RWPE2 (cell line): ENCODE measurements around the gene CEP55.

Experiments used
- ATAC-seq: fragments of 200-7000 bp; cut with Tn5 transposase; 3 replicates; pipeline ENCODE4 v1.9.1; 2021; ENCODE audit warnings: low read depth
- DNase-seq: peaks from one replicate; pipeline ENCODE4 v3.0.0-alpha.2; 2020; ENCODE audit warnings: low spot score
- H3K27ac ChIP-seq: fragments of 450-650 bp; 2 replicates; pipeline ENCODE4 v1.5.1; 2017; ENCODE audit warnings: mild to moderate bottlenecking; ENCODE audit not compliant: poor library complexity, severe bottlenecking
- H3K27me3 ChIP-seq: fragments of 250-450 bp; sonication (Bioruptor Pico); 2 replicates; pipeline ENCODE4 v1.5.1; 2021; ENCODE audit warnings: mild to moderate bottlenecking, moderate library complexity; ENCODE audit not compliant: insufficient read depth, poor library complexity, severe bottlenecking
- H3K36me3 ChIP-seq: fragments of 250-450 bp; sonication (Bioruptor Pico); 2 replicates; pipeline ENCODE4 v1.5.1; 2020; ENCODE audit warnings: low read depth, mild to moderate bottlenecking, moderate library complexity
- H3K4me1 ChIP-seq: fragments of 250-450 bp; sonication (Bioruptor Pico); 2 replicates; pipeline ENCODE4 v1.5.1; 2021; ENCODE audit warnings: mild to moderate bottlenecking, moderate library complexity; ENCODE audit not compliant: insufficient read depth, poor library complexity, severe bottlenecking
- H3K4me3 ChIP-seq: fragments of 250-450 bp; sonication (Bioruptor Pico); 2 replicates; pipeline ENCODE4 v1.5.1; 2021; ENCODE audit warnings: mild to moderate bottlenecking, moderate library complexity; ENCODE audit not compliant: severe bottlenecking
- H3K9me3 ChIP-seq: fragments of 250-450 bp; sonication (Bioruptor Pico); 2 replicates; pipeline ENCODE4 v1.5.1; 2021; ENCODE audit warnings: mild to moderate bottlenecking, moderate library complexity; ENCODE audit not compliant: severe bottlenecking
- TF ChIP-seq, protein P1 (sequence below): fragments of 450-650 bp; IDR thresholded peaks from one replicate; pipeline ENCODE4 v1.5.1; 2017; ENCODE audit warnings: mild to moderate bottlenecking, moderate library complexity; ENCODE audit not compliant: poor library complexity, severe bottlenecking

CEP55 gene

DNA sequence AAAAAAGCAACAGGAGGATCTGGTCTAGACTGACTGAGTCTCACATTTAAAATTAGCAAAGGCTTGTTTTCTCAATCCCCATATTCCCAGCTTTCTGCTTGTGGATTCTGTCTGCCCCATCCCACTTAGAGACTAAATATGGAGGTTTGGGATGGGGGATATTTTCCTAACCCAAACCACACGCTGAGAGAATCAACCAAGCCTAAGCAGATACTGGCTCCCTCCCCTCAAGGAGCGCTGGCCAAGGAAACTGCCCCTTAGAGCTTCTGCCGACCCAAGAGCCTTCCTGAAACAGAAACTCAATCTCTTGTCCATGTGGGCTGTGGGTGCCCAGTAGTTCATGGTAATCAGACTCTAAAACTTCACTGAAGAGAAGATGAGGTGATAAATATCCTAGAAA, 74.0 kb downstream of the CEP55 start:
- Histone ChIP-seq H3K4me3 (no peak overlapping the region), H3K9me3 (no peaks in the 10 kb centered on the region), H3K4me1 (no peaks in the 10 kb centered on the region), H3K36me3 (no peaks in the 10 kb centered on the region), H3K27me3 (peaks cover 35% of the 10 kb centered on the region), H3K27ac (no peak overlapping the region)
- ATAC-seq (no peak), DNase-seq (no peak)
- TF ChIP-seq, protein P1, sequence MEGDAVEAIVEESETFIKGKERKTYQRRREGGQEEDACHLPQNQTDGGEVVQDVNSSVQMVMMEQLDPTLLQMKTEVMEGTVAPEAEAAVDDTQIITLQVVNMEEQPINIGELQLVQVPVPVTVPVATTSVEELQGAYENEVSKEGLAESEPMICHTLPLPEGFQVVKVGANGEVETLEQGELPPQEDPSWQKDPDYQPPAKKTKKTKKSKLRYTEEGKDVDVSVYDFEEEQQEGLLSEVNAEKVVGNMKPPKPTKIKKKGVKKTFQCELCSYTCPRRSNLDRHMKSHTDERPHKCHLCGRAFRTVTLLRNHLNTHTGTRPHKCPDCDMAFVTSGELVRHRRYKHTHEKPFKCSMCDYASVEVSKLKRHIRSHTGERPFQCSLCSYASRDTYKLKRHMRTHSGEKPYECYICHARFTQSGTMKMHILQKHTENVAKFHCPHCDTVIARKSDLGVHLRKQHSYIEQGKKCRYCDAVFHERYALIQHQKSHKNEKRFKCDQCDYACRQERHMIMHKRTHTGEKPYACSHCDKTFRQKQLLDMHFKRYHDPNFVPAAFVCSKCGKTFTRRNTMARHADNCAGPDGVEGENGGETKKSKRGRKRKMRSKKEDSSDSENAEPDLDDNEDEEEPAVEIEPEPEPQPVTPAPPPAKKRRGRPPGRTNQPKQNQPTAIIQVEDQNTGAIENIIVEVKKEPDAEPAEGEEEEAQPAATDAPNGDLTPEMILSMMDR, result no peak

DNA sequence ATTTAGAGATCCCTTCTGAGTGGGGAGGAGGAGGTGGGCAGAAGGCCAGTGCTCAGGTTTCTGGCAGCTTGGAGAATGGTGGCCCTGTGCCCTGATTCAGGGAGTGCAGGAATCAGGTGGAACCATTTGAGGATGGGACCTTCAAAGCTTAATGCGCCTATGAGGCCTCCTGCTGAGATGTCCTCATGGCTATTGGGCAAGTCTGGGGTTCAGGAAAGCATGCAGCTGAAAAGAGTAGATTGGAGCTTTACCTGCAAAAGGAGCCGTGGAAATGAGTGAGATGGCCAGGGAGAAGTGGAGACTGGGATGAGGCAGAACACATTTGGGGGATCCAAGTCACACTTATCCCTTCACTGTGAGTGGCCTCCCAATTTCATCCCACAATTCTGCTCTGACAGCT, 76.2 kb downstream of the CEP55 start:
- H3K36me3 ChIP-seq, result no peaks in the 10 kb centered on the region
- no peak overlapping the region for H3K27ac ChIP-seq
- H3K4me1 ChIP-seq, result no peaks in the 10 kb centered on the region
- TF ChIP-seq, protein P1, result no peak
- peaks cover 13% of the 10 kb centered on the region for H3K27me3 ChIP-seq
- ATAC-seq (no peak), DNase-seq (no peak)
- no peak overlapping the region for H3K4me3 ChIP-seq
- no peaks in the 10 kb centered on the region for H3K9me3 ChIP-seq

DNA sequence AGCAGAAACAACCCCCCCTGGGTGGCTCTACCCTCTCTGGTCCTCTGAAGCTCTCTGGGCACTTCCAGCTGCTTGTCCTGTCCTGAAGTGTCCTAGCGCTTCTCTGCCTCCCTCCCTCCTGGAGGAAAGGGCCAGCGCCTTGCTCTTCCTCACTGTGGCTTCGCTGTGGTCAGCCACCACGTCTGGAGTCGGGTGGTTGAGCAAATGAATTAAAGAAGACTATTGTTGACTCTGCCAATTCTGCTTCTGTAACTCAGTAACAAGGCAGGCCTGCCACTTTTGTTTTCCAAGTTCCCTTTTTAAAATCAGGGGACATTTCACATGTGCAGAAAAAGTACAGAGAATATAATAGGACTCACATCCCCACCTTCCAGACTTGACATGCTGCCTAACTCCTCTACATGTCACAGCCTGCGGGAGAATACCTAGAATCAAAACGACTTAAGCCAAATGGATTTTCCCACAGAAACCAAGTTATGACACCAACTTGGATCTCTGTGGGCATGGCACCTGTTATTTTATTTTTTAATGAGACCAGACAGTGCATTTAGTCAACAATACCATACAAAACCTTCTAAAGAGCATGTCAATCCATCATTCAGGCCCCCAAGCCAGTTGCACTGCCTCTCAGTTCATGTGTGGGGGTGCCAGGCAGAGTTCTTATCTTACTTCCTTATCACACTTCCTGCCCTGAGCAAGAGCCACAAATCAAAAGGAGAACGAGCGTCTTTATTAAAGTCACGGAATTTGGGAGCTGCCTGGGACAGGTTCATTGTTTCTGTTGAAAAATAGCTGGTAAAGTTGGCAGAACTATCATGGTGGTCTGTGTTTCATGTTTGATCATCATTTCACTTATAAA, 76.9 kb downstream of the CEP55 start:
- Histone ChIP-seq H3K4me3 (no peak overlapping the region), H3K27me3 (peaks cover 6% of the 10 kb centered on the region), H3K4me1 (no peaks in the 10 kb centered on the region), H3K27ac (no peak overlapping the region), H3K9me3 (no peaks in the 10 kb centered on the region), H3K36me3 (no peaks in the 10 kb centered on the region)
- TF ChIP-seq, protein P1, result no peak
- ATAC-seq (no peak), DNase-seq (no peak)

DNA sequence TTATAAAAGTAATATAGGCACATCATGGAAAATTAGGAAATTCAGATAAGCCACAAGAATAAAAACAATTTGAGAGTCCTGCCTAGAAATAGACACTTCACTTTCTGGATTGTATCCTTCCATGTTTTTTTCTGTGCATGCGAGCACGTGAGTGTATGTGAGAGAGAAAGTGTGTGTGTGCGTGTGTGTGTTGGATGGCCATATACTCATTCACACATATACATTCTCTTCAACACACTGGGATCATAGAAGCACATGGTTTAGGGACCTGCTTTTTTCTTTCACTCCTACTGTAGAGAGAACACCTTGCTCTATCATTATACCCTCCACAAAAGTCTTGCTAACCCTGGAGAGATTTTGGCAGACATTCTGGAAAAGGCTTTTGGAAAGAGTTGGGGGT, 77.5 kb downstream of the CEP55 start:
- H3K27ac ChIP-seq, result no peak overlapping the region
- H3K36me3 ChIP-seq, result no peaks in the 10 kb centered on the region
- ATAC-seq (no peak), DNase-seq (no peak)
- H3K27me3 ChIP-seq, result peaks cover under 1% of the 10 kb centered on the region
- no peaks in the 10 kb centered on the region for H3K4me1 ChIP-seq
- H3K9me3 ChIP-seq, result no peaks in the 10 kb centered on the region
- TF ChIP-seq, protein P1, result no peak
- H3K4me3 ChIP-seq, result no peak overlapping the region

DNA sequence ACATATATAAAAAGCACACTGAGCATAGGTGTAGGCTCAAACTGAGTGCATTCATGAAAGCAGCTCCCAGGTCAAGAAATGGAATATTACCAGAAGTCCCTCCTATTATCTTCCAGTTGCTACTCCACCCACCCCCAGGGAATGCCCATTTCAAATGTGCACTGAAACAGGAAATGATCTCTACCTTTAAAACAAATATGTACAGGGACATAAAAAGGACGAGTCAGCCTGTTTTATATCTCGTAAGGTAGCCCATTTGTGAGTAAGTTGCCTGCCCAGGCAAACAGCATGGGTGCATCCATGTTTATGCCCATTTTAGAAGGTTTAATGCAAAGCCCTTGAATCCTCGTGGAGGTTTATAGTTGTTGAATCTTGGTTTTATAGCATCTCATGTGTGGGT, 80.5 kb downstream of the CEP55 start:
- Histone ChIP-seq H3K27me3 (no peaks in the 10 kb centered on the region), H3K9me3 (no peaks in the 10 kb centered on the region), H3K4me3 (no peak overlapping the region), H3K4me1 (peaks cover 4% of the 10 kb centered on the region), H3K36me3 (no peaks in the 10 kb centered on the region), H3K27ac (no peak overlapping the region)
- ATAC-seq, result 0 out of 3 replicates have a peak, but pooled peaks have one; percentile 7
- DNase-seq, result no peak
- TF ChIP-seq, protein P1, result no peak
